Occipital lobe (tissue), 2 donors: ENCODE measurements around the gene C2. TPM values are rescaled to one million over a fixed set of nuclear protein-coding genes. Genes with fewer than 3 reads are reported as not detected.
"Not testable (repeated sequence)": the region's sequence is repeated elsewhere in the genome, so short reads cannot be mapped to it uniquely, and the experiment has no call there.

Experiments used
- DNase-seq: peaks from one replicate; lab custom pipeline; 2025; lab: John Stamatoyannopoulos, UW
- total RNA-seq: library from RNA; depleted of rRNA; stranded (reverse); fragments of >200 nt; gene quantifications from one replicate; pipeline ENCODE4 v1.2.3, GENCODE V29; 2014

Gene C2
- total RNA-seq, 1 donor from 2014 or later, result 4.7 TPM

- no peak for DNase-seq
Measured at GRCh38 chr6:31898383-31899011, 29.0 kb upstream of the C2 start.

GRCh38 chr6:31899215-31899614, 28.3 kb upstream of the C2 start:
- DNase-seq, result no peak

- DNase-seq, result no peak
Measured at GRCh38 chr6:31899882-31900722, 27.4 kb upstream of the C2 start.

- no peak for DNase-seq
Measured at GRCh38 chr6:31900917-31901414, 26.6 kb upstream of the C2 start.

GRCh38 chr6:31901415-31901952, 26.0 kb upstream of the C2 start:
- DNase-seq, result peak; percentile 60

- DNase-seq, result peak; percentile 92
Measured at GRCh38 chr6:31901953-31902643, 25.4 kb upstream of the C2 start, which contains the start of gene ZBTB12. ZBTB12 (minus strand) TSS chr6:31902086; CDS start chr6:31901305, 781 bp downstream.

GRCh38 chr6:31903957-31904356, 23.6 kb upstream of the C2 start:
- DNase-seq, result no peak

- no peak for DNase-seq
Measured at GRCh38 chr6:31905041-31905440, 22.5 kb upstream of the C2 start.

- no peak for DNase-seq
Measured at GRCh38 chr6:31906122-31906521, 21.4 kb upstream of the C2 start.

- not testable (repeated sequence) for DNase-seq
Measured at GRCh38 chr6:31906727-31907126, 20.8 kb upstream of the C2 start.

GRCh38 chr6:31907158-31907813, 20.2 kb upstream of the C2 start:
- DNase-seq, result no peak

GRCh38 chr6:31908255-31908654, 19.3 kb upstream of the C2 start:
- DNase-seq, result not testable (repeated sequence)

- no peak for DNase-seq
Measured at GRCh38 chr6:31908791-31909190, 18.7 kb upstream of the C2 start.

- not testable (repeated sequence) for DNase-seq
Measured at GRCh38 chr6:31909298-31909697, 18.2 kb upstream of the C2 start.

GRCh38 chr6:31911826-31912585, 15.5 kb upstream of the C2 start:
- DNase-seq, result no peak

GRCh38 chr6:31915351-31915750, 12.2 kb upstream of the C2 start:
- no peak for DNase-seq

GRCh38 chr6:31915756-31916155, 11.8 kb upstream of the C2 start:
- no peak for DNase-seq

- no peak for DNase-seq
Measured at GRCh38 chr6:31918069-31918720, 9.3 kb upstream of the C2 start.

GRCh38 chr6:31919624-31920303, 7.8 kb upstream of the C2 start:
- DNase-seq, result no peak
